PC-9 (cell line): ENCODE results near the gene TRIM44. TPM values are rescaled to one million over a fixed set of nuclear protein-coding genes. Genes with fewer than 3 reads are reported as not detected.
"Not testable (repeated sequence)": the region's sequence is repeated elsewhere in the genome, so short reads cannot be mapped to it uniquely, and the experiment has no call there.

ENCODE experiments used
- BruUV-seq: library from RNA; stranded (reverse); fragments of 400-500 nt; replicated peaks from 2 replicates; lab custom pipeline; 2021; lab: Mats Ljungman, UMichigan
- CTCF ChIA-PET: fragments of 300-600 bp; sonication (Branson Sonifier 250); formaldehyde crosslinking; loops from one replicate; lab custom pipeline; 2022; ENCODE audit warnings: antibody characterized with exemption; lab: Charles Lee
- POLR2A ChIA-PET: fragments of 300-600 bp; sonication (Branson Sonifier 250); formaldehyde crosslinking; loops from one replicate; lab custom pipeline; 2022; ENCODE audit warnings: antibody characterized with exemption; ENCODE audit not compliant: unreplicated experiment; lab: Charles Lee
- DNase-seq, 2 experiments: peaks; one replicate each; pipeline versions ENCODE4 v3.0.0 to v3.0.0-alpha.2; 2015 to 2022; ENCODE audit warnings: mixed read lengths in 1 of 2
- H2AFZ ChIP-seq: fragments of 200-600 bp; sonication (generic); 2 replicates; pipeline ENCODE4 v1.8.1; 2017; ENCODE audit warnings: antibody characterized with exemption
- H3F3A ChIP-seq: fragments of 200-600 bp; sonication (generic); 2 replicates; pipeline ENCODE4 v1.8.1; 2017; ENCODE audit warnings: antibody characterized with exemption, mild to moderate bottlenecking, low read depth; ENCODE audit not compliant: insufficient read depth
- H3K27ac ChIP-seq: fragments of 200-600 bp; sonication (generic); 2 replicates; pipeline ENCODE4 v1.6.1; 2016; ENCODE audit warnings: mixed run types
- H3K27me3 ChIP-seq: fragments of 200-600 bp; sonication (generic); 2 replicates; pipeline ENCODE4 v1.6.1; 2016; ENCODE audit warnings: low read depth, mixed run types; ENCODE audit not compliant: insufficient read depth
- H3K36me3 ChIP-seq: fragments of 200-600 bp; sonication (generic); 2 replicates; pipeline ENCODE4 v1.6.1; 2016; ENCODE audit warnings: low read depth, mixed run types
- H3K4me1 ChIP-seq: fragments of 200-600 bp; sonication (generic); replicated peaks from 2 replicates; pipeline ENCODE4 v1.6.1; 2016; ENCODE audit warnings: mixed run types; ENCODE audit not compliant: insufficient read depth
- H3K4me2 ChIP-seq: fragments of 200-600 bp; sonication (generic); 2 replicates; pipeline ENCODE4 v1.6.1; 2017; ENCODE audit warnings: mixed run types
- H3K4me3 ChIP-seq: fragments of 200-600 bp; sonication (generic); 2 replicates; pipeline ENCODE4 v1.6.1; 2016; ENCODE audit warnings: mixed run types
- H3K79me2 ChIP-seq: fragments of 200-600 bp; sonication (generic); 2 replicates; pipeline ENCODE4 v1.6.1; 2017; ENCODE audit warnings: low read depth, mixed run types
- H3K9me2 ChIP-seq: fragments of 200-600 bp; sonication (generic); 2 replicates; pipeline ENCODE4 v1.8.1; 2017; ENCODE audit warnings: mild to moderate bottlenecking; ENCODE audit not compliant: insufficient read depth
- H3K9me3 ChIP-seq: fragments of 200-600 bp; sonication (generic); 2 replicates; pipeline ENCODE4 v1.8.1; 2016; ENCODE audit warnings: low read depth; ENCODE audit not compliant: insufficient read depth
- H4K20me1 ChIP-seq: fragments of 200-600 bp; sonication (generic); 2 replicates; pipeline ENCODE4 v1.8.1; 2017; ENCODE audit not compliant: insufficient read depth
- EZH2 ChIP-seq: fragments of 200-600 bp; sonication (generic); IDR thresholded peaks from 2 replicates; pipeline ENCODE4 v1.8.0; 2017; ENCODE audit warnings: antibody characterized with exemption, low read depth
- intact Hi-C: fragments of 100-400 bp; cut with micrococcal nuclease; formaldehyde crosslinking; loops from one replicate; pipeline ENCODE4 v1.10.0; 2022; ENCODE audit not compliant: unreplicated experiment
- total RNA-seq: library from RNA; stranded (reverse); gene quantifications from 2 replicates; pipeline ENCODE4 v1.2.3, GENCODE V29; 2021
- TF ChIP-seq, protein P1 (sequence below): fragments of 200-600 bp; sonication (generic); conservative IDR thresholded peaks from 2 replicates; pipeline ENCODE4 v1.6.1; 2017; ENCODE audit warnings: mixed run types, antibody characterized with exemption, mild to moderate bottlenecking, moderate library complexity

The TRIM44 gene
- total RNA-seq, 1 experiment from 2014 or later, result 100 TPM

DNA sequence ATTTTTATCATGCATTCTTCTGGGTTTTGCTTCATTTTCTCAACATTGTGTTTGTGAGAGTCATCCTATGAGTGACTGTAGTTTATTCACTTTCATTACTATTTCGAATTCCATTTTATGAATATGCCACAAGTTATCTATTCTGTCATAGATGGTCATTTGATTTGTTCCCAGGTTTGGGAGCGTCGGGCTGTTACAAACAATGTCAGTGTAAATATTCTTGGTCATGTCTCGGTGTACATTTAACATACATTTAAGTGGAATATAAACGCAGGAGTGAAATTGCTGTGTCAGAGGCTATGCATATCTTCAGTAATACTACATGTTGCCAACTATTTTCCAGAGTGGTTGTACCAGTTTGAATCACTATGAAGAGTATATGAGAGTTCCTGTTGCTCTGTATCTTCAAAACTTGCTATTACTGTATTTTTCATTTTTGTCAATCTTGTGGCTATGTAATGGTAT, 2.4 kb downstream of the TRIM44 start:
- Histone ChIP-seq H3K4me3 (peak overlapping the region; percentile 88), H2AFZ (no peak overlapping the region), H4K20me1 (peaks cover 23% of the 10 kb centered on the region), H3F3A (peaks cover 15% of the 10 kb centered on the region), H3K9me2 (no peaks in the 10 kb centered on the region), H3K4me2 (peak overlapping the region; percentile 87), H3K9me3 (peaks cover 33% of the 10 kb centered on the region), H3K27me3 (no peaks in the 10 kb centered on the region), H3K4me1 (peaks cover 47% of the 10 kb centered on the region), H3K79me2 (peaks cover 70% of the 10 kb centered on the region), H3K36me3 (peaks cover 31% of the 10 kb centered on the region), H3K27ac (no peak overlapping the region)
- ChIA-PET POLR2A (no interaction called here), CTCF (no interaction called here)
- TF ChIP-seq, protein P1, sequence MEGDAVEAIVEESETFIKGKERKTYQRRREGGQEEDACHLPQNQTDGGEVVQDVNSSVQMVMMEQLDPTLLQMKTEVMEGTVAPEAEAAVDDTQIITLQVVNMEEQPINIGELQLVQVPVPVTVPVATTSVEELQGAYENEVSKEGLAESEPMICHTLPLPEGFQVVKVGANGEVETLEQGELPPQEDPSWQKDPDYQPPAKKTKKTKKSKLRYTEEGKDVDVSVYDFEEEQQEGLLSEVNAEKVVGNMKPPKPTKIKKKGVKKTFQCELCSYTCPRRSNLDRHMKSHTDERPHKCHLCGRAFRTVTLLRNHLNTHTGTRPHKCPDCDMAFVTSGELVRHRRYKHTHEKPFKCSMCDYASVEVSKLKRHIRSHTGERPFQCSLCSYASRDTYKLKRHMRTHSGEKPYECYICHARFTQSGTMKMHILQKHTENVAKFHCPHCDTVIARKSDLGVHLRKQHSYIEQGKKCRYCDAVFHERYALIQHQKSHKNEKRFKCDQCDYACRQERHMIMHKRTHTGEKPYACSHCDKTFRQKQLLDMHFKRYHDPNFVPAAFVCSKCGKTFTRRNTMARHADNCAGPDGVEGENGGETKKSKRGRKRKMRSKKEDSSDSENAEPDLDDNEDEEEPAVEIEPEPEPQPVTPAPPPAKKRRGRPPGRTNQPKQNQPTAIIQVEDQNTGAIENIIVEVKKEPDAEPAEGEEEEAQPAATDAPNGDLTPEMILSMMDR, result no peak
- no peak for TF ChIP-seq EZH2
- no TSS peak for BruUV-seq
- intact Hi-C loops, result loop anchor here (5.0 kb wide), 2 partner anchors 132 to 178 kb away; no protein-coding TSS in a partner anchor
- DNase-seq, result no peak

DNA sequence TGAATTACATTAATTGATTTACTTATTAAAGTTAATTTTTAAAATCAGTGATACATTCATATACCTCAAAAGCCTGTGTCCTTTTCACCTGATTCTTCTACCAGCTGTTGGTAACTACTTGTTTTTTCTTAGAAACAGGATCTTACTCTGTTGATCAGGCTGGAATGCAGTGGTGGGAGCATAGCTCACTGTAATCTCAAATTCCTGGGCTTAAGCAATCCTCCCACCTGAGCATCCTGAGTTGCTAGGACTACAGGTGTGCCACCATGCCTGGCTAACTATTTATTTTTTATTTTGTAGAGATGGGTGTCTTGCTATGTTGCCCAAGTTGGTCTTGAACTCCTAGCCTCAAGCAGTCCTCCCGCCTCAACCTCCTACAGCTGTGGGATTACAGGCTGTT, 4.7 kb downstream of the TRIM44 start:
- no peaks in the 10 kb centered on the region for H3K27me3 ChIP-seq
- H3K4me1 ChIP-seq, result peaks cover 34% of the 10 kb centered on the region
- H2AFZ ChIP-seq, result no peak overlapping the region
- TF ChIP-seq, protein P1, result no peak
- TF ChIP-seq EZH2, result no peak
- H3K9me2 ChIP-seq, result no peaks in the 10 kb centered on the region
- no peak overlapping the region for H3K4me3 ChIP-seq
- intact Hi-C loops, result no loop called here
- H3K4me2 ChIP-seq, result no peak overlapping the region
- H3K27ac ChIP-seq, result no peak overlapping the region
- H3K9me3 ChIP-seq, result peaks cover 33% of the 10 kb centered on the region
- BruUV-seq, result no TSS peak
- H3K79me2 ChIP-seq, result peaks cover 92% of the 10 kb centered on the region
- POLR2A ChIA-PET, result no interaction called here
- H4K20me1 ChIP-seq, result peaks cover 42% of the 10 kb centered on the region
- H3K36me3 ChIP-seq, result peaks cover 39% of the 10 kb centered on the region
- peak in 1 of 2 experiments; percentile 51 for DNase-seq
- H3F3A ChIP-seq, result peaks cover 10% of the 10 kb centered on the region; the same call in 1 of the 2 replicates
- CTCF ChIA-PET, result no interaction called here

DNA sequence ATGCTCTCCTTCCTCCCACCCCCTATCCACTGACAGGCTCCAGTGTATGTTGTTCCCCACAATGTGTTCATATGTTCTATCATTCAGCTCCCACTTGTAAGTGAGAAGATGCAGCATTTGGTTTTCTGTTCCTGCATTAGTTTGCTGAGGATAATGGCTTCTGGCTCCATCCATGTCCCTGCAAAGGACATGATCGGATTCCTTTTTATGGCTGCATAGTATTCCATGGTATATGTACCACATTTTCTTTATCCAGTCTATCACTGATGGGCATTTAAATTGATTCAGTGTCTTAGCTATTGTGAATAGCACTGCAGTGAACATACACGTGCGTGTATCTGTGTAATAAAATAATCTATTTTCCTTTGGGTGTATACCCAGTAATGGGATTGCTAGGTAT, 5.8 kb downstream of the TRIM44 start:
- CTCF ChIA-PET, intact Hi-C loops, H3K9me2 ChIP-seq, H3K4me2 ChIP-seq, DNase-seq, H3K4me3 ChIP-seq, H2AFZ ChIP-seq, BruUV-seq, H3F3A ChIP-seq, H3K27ac ChIP-seq, H3K27me3 ChIP-seq: not testable (repeated sequence)
- POLR2A ChIA-PET, result interaction anchor here (0.7 kb wide), 2 partner anchors 67 to 771 kb away, joined by 4 to 6 read pairs; no protein-coding TSS in a partner anchor
- Histone ChIP-seq H3K79me2 (peaks cover 99% of the 10 kb centered on the region), H4K20me1 (peaks cover 46% of the 10 kb centered on the region), H3K9me3 (peaks cover 32% of the 10 kb centered on the region), H3K4me1 (peaks cover 31% of the 10 kb centered on the region), H3K36me3 (peaks cover 40% of the 10 kb centered on the region)
